Colonic mucosa (tissue), 4 donors: ENCODE measurements around the gene ALG9. TPM values are rescaled to one million over a fixed set of nuclear protein-coding genes. Genes with fewer than 3 reads are reported as not detected.

Source experiments
- DNase-seq: peaks from one replicate; pipeline ENCODE4 v3.0.0-alpha.2; 2020
- H3K27ac ChIP-seq: fragments of 200-600 bp; one replicate; pipeline ENCODE4 v1.8.0; 2021
- H3K27me3 ChIP-seq: fragments of 200-600 bp; one replicate; pipeline ENCODE4 v1.8.0; 2021
- H3K36me3 ChIP-seq: fragments of 200-600 bp; one replicate; pipeline ENCODE4 v1.8.0; 2021
- H3K4me1 ChIP-seq: fragments of 200-600 bp; one replicate; pipeline ENCODE4 v1.8.0; 2021; ENCODE audit warnings: mild to moderate bottlenecking
- H3K4me3 ChIP-seq: fragments of 200-600 bp; one replicate; pipeline ENCODE4 v1.8.0; 2021
- H3K9ac ChIP-seq, 2 donors: one replicate each; pipeline ENCODE4 v1.7.0; 2013; ENCODE audit warnings: control low read depth in 2 of 2, low read depth in 2 of 2, low read length in 2 of 2
- H3K9me3 ChIP-seq: fragments of 200-600 bp; one replicate; pipeline ENCODE4 v1.8.0; 2021
- intact Hi-C: fragments of 100-400 bp; cut with DNase I; formaldehyde crosslinking; loops from one replicate; pipeline ENCODE4 v1.14.1; 2022
- total RNA-seq, 2 donors: library from RNA; stranded (reverse); fragmentation: NEBNext Ultra II Directional in 1 of 2; extraction: Animal tissue kit (Norgen Biotek cat#: 25700) in 1 of 2; gene quantifications; one replicate each; pipeline ENCODE4 v1.2.1, GENCODE V29; 2021
- TF ChIP-seq, protein P1 (sequence below): fragments of 200-600 bp; IDR thresholded peaks from one replicate; pipeline ENCODE4 v1.8.0; 2022; ENCODE audit warnings: antibody characterized with exemption, mild to moderate bottlenecking
- donor health status: healthy.
- donor health status: DM: no; HTN: no; CAD: no.
- donor health status: DM: no; HTN: no; CAD: no.

The ALG9 gene
- total RNA-seq, 2 donors from 2014 or later: 23.2 to 25.2 TPM

DNA sequence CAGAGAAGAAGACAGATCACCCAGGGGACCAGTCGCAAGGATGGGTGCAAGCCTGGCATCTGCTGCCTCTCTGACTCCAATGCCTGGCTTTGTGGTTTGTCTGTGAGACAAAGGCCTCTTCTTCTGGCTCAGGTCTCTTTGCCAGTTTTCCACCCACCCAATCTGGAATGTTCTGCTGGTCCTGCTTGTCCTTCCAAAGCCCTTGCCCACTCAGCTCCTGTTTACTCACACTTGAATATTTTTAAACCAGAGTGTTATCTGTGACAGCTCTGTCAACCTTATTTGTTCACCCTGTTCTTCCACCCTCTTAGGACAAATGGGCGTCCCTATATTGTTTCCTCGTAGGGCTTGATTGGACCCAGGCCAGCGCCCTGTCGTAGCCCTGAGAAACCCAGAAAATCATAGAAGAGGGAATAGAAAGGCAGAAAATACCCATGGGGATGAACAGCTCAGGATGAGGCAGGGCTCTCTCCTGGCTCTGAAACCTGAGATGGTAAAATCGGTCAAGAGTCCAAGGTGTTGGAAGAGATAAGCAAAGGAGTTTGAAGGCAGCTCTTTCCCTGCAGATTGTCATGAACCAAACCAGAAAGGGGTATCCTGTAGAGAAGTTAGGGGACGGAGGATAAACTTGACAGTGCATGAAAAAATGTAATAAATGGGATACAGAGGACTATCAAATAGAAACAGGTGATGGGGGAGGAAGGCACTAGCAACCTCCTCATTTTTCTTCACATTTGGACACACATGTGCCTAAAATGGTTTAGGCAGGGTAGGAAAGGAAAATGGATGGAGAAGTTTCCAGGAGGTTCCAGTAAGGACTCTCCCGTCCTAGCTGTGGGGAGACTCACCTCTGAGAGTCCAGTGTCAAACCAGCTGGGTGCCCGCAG is 39.5 kb upstream of the ALG9 start:
- H3K4me3 ChIP-seq: peak overlapping the region; percentile 10
- no peaks in the 10 kb centered on the region for H3K4me1 ChIP-seq
- TF ChIP-seq, protein P1, sequence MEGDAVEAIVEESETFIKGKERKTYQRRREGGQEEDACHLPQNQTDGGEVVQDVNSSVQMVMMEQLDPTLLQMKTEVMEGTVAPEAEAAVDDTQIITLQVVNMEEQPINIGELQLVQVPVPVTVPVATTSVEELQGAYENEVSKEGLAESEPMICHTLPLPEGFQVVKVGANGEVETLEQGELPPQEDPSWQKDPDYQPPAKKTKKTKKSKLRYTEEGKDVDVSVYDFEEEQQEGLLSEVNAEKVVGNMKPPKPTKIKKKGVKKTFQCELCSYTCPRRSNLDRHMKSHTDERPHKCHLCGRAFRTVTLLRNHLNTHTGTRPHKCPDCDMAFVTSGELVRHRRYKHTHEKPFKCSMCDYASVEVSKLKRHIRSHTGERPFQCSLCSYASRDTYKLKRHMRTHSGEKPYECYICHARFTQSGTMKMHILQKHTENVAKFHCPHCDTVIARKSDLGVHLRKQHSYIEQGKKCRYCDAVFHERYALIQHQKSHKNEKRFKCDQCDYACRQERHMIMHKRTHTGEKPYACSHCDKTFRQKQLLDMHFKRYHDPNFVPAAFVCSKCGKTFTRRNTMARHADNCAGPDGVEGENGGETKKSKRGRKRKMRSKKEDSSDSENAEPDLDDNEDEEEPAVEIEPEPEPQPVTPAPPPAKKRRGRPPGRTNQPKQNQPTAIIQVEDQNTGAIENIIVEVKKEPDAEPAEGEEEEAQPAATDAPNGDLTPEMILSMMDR: no peak
- peak overlapping the region; percentile 37 to 59 for H3K9ac ChIP-seq
- intact Hi-C loops: no loop called here
- no peaks in the 10 kb centered on the region for H3K36me3 ChIP-seq
- peak overlapping the region; percentile 75 for H3K27ac ChIP-seq
- no peaks in the 10 kb centered on the region for H3K9me3 ChIP-seq
- no peak for DNase-seq
- no peaks in the 10 kb centered on the region for H3K27me3 ChIP-seq

DNA sequence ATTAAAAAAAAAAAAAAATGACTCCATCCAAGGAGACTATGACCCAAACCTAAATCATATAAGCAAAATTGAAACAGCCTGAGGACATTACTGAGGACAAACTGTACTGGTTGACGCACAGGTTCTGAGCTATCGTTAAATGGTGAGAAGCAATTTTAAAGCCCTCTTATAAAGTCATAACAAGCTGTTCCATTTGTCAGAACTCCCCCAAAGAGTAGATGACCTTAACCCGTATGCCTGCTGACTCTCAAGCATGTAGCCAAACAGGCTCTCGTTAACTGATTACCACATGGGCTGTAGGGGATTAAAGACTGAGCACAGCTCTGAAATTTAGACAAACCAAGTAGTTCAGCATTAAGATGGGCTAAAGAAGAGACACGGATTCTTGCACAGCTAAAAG is 38.0 kb upstream of the ALG9 start:
- Histone ChIP-seq H3K27ac (no peak overlapping the region), H3K4me1 (no peaks in the 10 kb centered on the region), H3K4me3 (no peak overlapping the region), H3K9ac (no peak overlapping the region), H3K36me3 (no peaks in the 10 kb centered on the region), H3K9me3 (no peaks in the 10 kb centered on the region), H3K27me3 (no peaks in the 10 kb centered on the region)
- intact Hi-C loops: no loop called here
- DNase-seq: no peak
- TF ChIP-seq, protein P1: no peak

DNA sequence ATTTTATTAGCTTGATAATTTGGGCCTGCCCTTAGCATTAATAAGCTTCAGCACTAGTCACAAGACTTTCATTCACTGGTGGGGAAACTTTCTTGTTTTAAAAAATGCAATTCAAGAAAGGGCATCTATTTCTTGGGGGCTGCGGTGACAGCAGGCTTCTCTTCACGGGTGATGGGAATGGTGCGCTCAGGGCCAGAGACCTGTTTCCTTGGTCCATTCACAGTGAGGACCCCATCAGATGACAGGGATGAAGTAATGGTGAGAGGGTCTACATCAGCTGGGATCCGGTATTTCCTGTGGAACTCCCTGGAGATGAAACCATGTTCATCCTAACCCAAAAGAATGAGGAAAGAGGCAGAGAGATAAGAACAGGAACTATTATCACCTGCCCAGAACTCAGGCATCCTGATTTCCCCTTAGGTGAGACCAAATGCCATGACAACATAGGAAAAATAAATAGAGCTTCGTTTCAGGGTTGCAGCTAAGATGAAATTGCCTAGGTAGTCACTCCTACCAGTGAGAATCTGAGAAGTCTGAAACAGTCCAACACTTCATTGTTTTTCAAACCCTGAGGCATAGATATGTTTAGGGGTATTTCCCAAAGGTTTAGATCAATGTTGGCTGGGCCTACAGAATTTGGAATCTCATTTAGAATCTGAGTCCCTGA is 37.4 kb upstream of the ALG9 start:
- H3K27me3 ChIP-seq: no peaks in the 10 kb centered on the region
- H3K9ac ChIP-seq: no peak overlapping the region
- no peaks in the 10 kb centered on the region for H3K36me3 ChIP-seq
- H3K4me3 ChIP-seq: no peak overlapping the region
- no peaks in the 10 kb centered on the region for H3K9me3 ChIP-seq
- H3K4me1 ChIP-seq: no peaks in the 10 kb centered on the region
- no peak for DNase-seq
- H3K27ac ChIP-seq: no peak overlapping the region
- intact Hi-C loops: no loop called here
- TF ChIP-seq, protein P1: no peak

DNA sequence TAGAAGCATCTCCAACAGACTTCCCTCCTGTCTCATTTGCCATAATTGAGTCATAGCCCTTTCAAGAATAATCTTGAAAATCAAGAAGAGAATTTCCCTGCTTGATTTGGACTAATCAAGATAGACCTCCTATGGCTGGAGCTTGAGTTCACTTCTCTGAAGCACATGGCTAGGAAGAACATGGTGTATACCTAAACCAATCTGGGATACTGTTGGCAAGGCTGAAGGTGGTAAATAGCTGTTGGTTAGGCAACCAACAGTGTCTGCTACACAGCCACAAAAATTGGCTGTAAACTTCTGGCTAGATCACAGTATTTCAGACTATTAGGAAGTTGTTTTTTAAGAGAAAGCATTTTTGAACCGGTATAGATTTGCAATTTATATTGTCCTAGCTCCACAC is 35.3 kb upstream of the ALG9 start:
- TF ChIP-seq, protein P1: no peak
- Histone ChIP-seq H3K9me3 (no peaks in the 10 kb centered on the region), H3K4me3 (no peak overlapping the region), H3K4me1 (no peaks in the 10 kb centered on the region), H3K27me3 (no peaks in the 10 kb centered on the region), H3K9ac (no peak overlapping the region), H3K27ac (no peak overlapping the region), H3K36me3 (no peaks in the 10 kb centered on the region)
- DNase-seq: no peak
- intact Hi-C loops: no loop called here

DNA sequence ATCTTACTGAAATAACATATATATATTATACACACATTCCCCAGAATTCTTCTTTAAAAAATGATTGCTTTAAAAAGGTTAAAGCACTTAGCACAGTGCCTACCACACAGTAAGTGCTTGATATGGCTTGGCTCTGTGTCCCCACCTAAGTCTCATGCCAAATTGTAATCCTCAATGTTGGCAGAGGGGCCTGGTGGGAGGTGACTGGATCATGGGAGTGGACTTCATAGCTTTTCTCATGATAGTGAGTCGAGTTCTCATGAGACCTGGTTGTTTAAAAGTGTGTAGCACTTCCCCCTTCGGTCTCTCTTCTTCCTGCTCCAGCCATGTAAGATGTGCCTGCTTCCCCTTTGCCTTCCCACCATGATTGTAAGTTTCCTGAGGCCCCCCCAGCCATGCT is 34.0 kb upstream of the ALG9 start:
- Histone ChIP-seq H3K27ac (no peak overlapping the region), H3K9me3 (no peaks in the 10 kb centered on the region), H3K9ac (no peak overlapping the region), H3K27me3 (no peaks in the 10 kb centered on the region), H3K36me3 (no peaks in the 10 kb centered on the region), H3K4me1 (no peaks in the 10 kb centered on the region), H3K4me3 (no peak overlapping the region)
- TF ChIP-seq, protein P1: no peak
- DNase-seq: no peak
- intact Hi-C loops: no loop called here
